Stimulated activated naive CD4-positive, alpha-beta T cell treated with Interleukin-2 at 50 U/mL for 16 hours (primary cell): ENCODE results near the gene TTC23.
"Not testable (repeated sequence)": the region's sequence is repeated elsewhere in the genome, so short reads cannot be mapped to it uniquely, and the experiment has no call there.

Experiments used
- DNase-seq: peaks from one replicate; lab custom pipeline; 2025; lab: John Stamatoyannopoulos, UW

Gene TTC23

DNA sequence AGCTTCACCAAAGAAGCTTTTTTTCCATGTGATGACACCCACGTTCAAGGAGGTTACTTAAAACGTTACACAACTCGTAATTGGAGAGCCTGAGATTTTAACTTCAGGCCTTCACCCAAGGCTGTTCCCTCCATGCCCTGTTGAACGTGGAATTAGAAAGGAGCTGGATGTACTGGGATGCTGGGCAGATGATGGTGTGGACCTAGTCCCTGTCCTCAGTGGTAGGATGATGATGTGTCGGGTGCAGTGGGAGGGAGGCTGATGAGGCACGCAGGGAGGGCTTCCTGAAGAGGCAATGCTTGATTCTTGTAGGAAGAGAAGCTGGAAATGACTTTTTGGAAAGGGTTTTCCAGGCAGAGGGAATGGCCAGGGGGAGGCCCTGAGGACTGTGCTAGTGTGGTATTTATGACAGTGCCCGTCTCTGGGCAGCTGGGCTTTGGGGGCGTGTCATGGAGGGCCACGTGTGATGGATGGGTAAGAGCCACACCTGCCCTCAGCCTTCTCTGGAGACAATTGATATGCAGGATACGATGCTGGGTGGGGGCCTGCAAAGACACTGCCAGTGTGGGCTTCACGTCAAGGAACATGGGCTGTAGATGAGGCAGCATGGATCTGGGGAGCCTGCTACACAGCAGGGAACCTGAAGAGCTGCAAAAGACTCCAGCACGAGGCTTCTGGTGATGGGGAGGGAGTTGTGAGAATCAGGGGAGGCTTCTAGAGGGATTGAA lies 129.2 kb downstream of the TTC23 start:
- no peak for DNase-seq

DNA sequence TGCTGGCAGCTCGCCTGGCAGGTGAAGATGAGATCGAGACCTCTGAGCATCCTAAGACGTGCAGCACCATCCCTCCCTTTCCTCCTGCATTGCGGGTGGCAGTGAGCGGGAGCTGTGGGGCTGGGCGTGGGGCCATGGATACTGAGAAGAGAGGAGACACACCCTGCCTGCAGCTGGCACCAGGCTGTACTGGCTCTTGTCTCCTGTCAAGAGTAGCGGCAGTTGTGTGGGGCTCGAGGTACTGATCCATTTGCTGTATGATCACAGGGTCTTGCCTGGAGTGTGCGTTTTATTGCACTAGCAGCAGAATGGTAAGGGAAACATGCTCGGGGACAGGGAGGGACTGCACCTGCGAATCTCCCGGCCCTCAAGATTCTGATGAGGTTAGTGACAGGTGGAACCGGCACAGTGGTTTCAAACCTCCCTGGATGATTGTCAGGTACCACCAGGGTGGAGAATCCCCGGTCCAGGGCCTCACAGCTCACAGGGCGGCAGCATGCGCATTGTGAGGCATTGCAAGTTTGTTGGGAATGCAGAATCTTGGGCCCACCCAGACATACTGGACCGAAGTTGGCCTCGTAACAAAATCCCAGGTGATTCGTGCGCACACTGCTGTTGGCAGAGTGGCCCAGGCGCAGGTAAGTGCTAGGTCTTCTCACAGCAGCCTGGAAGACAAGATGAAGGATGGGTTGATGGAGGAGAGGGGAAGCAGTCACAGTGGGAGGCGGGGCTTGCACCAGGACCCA lies 130.4 kb downstream of the TTC23 start:
- no peak for DNase-seq

DNA sequence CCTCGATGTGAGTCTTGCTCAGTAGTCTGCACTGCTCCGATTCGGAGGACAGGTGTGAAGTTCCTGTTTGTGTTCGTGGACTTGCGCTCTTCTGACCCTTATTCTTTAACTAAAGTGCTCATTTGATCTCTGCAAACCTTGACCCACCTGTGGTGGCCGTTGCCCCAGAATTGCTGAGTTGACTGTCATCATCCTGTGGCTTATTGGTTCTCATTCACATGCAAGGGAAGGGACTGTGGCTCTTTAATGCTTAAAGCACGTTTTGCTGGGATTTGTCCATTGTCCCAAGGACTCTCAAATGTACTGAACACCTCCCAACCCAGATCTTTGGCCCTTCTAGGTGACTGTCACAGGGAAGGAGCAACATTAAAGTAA lies 131.1 kb downstream of the TTC23 start:
- no peak for DNase-seq

- DNase-seq: no peak
Measured at GRCh38 chr15:99117563-99118257, 131.7 kb downstream of the TTC23 start.

- no peak for DNase-seq
Measured at GRCh38 chr15:99117111-99117510, 132.3 kb downstream of the TTC23 start.

DNA sequence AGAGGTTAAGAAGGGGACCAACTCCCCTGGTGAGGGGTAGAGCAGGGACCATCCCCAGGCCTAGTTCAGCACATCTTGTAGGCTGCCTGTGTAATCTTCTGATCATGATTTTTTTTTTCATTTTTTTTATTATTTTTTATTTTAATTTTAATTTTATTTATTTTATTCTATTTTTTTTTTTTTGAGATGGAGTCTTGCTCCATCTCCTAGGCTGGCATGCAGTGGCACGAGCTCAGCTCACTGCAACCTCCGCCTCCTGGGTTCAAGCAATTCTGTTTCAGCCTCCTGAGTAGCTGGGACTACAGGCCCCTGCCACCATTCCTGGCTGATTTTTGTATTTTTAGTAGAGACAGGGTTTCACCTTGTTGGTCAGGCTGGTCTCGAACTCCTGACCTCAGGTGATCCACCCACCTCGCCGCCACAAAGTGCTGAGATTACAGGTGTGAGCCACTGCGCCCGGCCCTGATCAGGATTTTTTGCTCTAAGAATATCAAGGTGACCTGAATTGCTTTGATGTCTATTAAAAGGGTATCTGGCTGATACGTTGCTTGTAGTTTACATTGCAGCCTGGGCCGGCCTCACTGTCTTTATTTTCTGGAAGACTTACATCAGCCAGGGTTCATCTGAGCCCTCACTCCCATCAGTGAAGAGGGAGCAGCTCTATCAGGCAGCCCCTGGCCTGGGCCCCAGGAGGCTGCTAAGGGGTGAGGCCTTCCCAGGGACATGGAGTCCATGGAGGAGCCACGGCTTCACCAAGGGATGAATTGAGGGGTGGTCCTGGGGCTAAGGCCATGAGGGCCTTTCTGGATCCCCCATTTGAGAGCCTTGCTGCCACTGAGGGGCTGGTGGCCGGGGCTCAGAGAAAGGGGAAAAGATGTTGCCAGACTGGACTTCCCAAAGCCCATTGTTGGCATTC lies 133.8 kb downstream of the TTC23 start:
- DNase-seq: no peak

DNA sequence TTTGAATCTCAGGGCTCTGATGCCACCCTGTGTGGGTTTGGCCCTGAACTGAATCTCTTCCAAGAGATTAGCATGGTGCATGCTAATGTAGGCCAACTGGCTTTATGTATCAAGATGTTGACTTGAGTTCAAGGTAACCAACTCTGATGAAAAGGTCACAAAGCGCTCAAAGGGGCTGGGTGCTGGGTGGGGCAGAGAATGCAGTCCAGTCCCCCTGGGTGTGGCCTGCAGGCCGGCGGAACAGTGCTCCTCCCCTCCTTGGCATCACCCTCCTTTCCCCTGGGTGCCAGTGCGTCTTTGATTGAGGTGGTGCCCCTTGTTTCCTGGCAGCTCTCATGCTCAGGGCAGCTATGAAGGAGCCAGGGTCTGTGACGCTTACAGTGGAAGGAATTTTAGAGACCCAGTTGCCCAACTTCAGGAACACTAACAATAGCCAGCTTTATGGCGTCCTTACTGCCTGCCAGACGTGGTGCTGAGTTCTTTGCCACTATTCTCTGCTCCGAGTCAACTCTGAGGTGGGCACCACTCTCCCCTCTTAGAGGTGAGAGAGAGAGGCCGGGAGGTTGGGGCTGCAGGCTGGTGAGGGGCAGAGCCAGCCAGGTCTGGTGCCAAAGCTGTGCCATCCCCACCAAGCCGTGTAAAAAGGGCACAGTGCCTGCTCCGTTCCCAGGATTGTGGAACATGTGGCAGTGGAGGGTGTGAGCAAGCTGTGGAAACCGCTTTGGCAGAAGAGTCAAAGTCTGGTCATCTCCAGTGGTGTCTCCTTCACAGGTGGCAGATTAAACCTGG lies 134.7 kb downstream of the TTC23 start:
- no peak for DNase-seq

DNA sequence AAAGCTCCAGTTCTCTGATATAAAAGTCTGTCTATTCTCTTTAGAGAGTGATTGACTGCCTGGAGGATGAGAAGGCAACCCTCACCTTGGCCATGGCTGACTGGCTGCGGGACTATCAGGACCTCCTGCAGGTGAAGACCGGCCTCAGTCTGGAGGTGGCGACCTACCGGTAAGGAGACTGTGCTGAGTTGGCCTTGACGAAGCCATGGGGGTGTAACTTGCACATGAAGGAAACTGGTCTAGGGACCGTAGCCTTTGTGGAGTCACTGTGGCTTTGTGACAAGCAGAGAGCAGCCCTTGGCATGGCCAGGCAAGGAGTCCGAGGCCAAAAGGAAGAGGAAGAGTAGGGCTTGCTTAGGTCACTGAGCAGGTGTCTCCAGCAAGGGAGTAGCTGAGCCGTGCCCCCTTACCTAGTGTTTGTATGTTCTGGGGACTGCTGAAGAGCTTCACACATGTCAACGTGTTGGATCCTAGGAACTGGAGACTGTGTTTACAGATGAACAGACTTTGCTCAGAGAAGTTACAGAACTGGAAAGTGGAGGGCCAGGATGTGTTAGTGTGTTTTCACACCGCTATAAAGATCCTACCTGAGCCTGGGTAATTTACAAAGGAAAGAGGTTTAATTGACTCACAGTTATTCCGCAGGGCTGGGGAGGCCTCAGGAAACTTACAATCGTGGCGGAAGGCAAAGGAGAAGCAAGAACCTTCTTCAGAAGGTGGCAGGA lies 135.7 kb downstream of the TTC23 start:
- DNase-seq: no peak

DNA sequence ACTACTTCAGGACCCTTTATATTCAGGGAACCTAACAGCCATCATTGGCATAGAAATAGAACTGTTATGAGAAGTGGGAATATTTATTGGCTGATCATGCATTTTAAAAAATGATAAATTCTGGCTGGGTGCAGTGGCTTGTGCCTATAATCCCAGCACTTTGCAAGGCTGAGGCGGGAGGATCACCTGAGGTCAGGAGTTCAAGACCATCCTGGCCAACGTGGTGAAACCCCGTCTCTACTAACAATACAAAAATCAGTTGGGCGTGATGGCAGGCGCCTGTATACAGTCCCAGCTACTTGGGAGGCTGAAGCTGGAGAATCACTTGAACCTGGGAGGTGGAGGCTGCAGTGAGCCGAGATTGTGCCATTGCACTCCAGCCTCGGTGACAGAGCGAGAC lies 137.7 kb downstream of the TTC23 start:
- DNase-seq: not testable (repeated sequence)

DNA sequence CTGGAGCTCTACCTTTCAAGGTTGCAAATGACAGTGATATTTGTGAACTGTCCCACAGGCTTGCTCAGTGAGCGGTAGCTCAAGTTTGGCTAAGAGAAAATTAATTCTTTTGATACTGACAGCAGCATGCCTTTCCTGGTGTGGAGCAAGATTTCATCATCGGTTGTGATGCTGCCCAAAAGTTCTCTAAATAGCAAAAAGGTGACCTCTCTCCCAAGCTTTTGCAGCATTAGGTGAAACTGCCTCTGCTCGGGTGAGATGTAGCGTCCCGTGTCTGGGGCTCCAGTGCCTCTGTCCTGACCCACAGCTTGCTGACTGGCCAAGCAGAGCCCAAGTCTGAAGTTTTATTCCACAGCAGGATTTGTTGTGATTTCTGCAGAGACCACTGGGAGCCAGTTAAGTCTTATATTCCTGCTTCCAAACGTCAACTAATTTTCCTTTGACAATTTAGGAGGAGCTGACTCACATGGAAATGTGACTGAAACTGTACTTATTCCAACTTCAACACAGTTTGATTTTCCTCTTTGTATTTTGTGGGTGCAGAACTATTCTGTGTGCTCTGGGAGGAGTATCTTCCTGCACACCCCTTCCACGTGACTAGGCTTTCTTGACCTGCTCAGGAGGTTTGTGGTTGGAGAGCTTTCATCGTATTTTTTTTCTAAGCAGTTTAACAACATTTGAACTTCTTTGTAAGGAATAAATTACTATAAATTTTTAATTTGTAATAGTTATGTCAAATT lies 138.6 kb downstream of the TTC23 start:
- no peak for DNase-seq

DNA sequence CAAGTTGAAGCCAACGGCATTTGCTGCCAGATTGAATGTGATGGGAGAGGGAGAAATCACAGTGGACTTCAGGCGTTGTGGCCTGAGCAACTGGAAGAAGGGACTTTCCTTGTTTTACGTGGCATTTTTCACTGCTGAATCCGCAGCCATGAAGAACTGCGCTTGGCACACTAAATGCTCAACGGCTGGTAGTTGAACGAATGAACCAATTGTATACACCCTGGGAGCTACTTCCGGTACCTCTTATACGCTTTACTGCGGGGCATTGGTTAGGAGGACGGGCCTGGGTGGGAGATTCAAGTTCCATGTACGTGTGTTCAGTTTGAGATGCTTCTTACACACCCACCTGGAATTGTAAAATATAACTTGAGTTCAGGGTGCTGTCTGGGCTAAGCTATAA lies 139.3 kb downstream of the TTC23 start:
- DNase-seq: no peak

GRCh38 chr15:99109555-99110021 lies 139.8 kb downstream of the TTC23 start:
- DNase-seq: no peak

GRCh38 chr15:99108993-99109392 lies 140.4 kb downstream of the TTC23 start:
- DNase-seq: no peak

- DNase-seq: no peak
Measured at GRCh38 chr15:99106417-99107220, 142.8 kb downstream of the TTC23 start.

GRCh38 chr15:99105514-99106341 lies 143.7 kb downstream of the TTC23 start:
- no peak for DNase-seq

- DNase-seq: no peak
Measured at GRCh38 chr15:99104788-99105513, 144.4 kb downstream of the TTC23 start, which contains the start of gene SYNM. Gene SYNM, plus strand, starts transcription at chr15:99105080. Its CDS starts 120 bp downstream, at chr15:99105200.

GRCh38 chr15:99103279-99103678 lies 146.1 kb downstream of the TTC23 start:
- no peak for DNase-seq
